GM21528 (cell line): ENCODE data around the gene SH3TC1.
A peak's percentile ranks its signal among the peaks of the same experiment; 100 is the strongest.

ENCODE experiments used
- ATAC-seq: cut with Tn5 transposase; IDR thresholded peaks from one replicate; pipeline ENCODE4 v1.9.1; 2021; ENCODE audit warnings: mild to moderate bottlenecking, moderate library complexity; ENCODE audit not compliant: unreplicated experiment, low FRiP score

SH3TC1 gene

DNA sequence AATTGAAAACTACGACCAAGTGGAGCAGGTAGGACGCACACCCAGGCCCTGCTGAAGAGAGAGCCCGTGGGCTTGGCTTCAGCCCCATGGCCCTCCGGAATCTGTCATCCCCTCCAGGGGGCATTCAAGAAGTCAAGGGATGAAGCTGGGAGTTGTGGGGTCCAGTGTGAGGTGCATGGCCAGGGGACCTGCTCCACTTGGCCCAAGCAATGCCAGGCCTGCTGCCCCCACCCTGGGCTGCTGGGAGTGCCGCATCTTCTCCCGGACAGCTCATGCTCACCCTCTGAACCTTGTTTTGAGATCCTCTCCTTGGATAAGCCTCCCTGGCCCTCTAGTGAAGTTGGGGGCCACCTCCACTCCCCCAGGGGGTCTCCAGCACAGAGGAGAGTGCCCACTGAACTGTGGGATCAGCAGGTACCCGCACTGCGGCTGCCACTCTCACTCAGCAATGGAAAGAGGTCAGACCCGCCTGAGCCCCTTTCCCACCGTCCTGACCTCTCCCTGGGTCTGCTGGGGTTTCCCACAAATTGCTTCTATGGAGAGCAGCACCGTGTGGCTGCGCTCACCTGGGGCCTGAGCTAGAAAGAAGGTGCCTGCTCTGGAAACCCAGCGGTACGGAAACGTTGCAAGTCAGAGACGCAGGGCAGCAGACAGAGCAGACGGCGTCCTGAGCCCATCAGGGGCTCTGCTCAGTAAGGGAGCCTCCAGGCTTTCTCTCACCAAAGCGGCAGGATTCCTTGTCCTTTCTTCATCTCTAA, 35.5 kb upstream of the SH3TC1 start:
- no peak for ATAC-seq

DNA sequence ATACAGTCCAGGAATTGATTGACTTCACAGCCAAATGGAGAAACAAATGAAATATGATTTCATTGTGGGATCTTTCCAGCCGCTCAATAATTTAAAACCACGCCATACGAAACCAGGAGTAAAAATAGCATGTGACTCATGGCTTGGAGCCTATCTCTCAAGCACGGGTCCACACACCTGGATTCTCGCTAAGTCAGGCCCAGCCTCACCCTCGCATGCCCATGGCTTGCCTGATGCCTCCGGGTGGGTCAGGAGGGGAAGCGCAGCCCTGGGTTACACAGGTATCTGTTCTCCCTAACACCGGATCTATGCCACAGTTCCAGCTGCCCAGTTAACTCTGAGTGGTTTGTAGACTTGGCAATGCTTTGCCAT, 34.9 kb upstream of the SH3TC1 start:
- no peak for ATAC-seq

GRCh38 chr4:8164687-8165086, 34.4 kb upstream of the SH3TC1 start:
- no peak for ATAC-seq

DNA sequence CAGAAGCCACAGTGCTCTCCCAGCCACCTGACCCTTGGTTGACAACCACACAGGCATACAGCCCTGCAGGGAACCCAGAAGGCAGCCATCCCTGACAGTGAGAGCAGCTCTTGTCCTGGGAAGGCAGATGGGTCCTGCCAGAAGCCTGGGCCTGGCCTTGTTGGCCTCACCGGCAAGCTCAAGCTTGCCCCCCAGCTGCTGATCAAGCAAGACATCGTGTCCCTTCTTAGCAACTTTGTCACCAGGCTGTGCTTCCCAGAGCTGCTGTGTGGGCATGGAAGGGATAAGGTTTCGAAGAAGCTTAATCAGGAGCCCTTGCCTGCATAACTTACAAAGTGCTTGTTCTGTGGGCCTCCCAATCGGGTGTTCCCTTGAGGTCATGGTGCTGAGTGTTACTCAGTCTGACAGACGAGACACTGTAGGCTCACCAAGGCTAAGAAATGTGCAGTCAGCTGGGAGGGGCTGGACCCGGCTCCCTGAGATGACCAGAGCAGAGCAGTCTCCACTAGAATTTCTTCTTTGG, 33.7 kb upstream of the SH3TC1 start:
- no peak for ATAC-seq

GRCh38 chr4:8167291-8167690, 31.8 kb upstream of the SH3TC1 start:
- no peak for ATAC-seq

DNA sequence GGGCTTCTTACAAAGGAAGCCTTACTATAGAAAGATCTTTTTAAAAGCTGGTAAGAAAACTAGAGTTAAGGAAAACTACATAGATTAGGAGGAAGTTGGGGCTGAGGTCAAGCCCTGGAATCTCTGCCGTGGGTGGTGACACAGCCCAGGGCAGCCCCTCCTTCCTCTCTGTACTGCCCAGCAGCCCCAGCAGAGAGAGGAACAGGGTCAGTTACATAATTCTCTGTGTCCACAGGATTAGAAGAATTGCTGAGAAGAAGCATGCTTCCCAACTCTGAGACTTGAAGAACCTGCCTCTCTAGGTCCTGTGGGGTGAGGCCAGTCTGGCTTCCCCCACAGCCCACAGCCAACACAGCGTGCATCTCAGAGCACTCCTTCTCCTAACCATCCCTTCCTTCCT, 31.3 kb upstream of the SH3TC1 start:
- ATAC-seq, result no peak

DNA sequence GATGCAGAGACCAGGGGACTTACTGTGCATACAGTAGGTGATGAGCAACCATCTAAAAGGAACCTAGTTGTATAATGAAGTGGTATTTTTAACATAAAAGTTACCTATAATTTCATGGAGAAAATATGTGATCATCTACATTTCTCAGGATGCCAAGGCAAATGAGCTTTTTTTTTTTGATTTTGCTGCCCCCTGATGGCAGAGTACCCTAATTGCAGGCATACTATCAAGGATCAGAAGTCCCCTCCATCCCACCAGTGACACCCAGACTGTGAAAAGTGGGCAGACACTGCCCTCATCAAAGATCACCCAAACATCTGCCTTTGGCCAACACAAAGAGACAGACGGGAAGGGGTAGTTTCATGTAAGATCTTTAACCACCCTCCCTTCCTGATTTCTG, 30.9 kb upstream of the SH3TC1 start:
- ATAC-seq, result no peak

- ATAC-seq, result no peak
Measured at GRCh38 chr4:8168832-8169598, 30.1 kb upstream of the SH3TC1 start.

DNA sequence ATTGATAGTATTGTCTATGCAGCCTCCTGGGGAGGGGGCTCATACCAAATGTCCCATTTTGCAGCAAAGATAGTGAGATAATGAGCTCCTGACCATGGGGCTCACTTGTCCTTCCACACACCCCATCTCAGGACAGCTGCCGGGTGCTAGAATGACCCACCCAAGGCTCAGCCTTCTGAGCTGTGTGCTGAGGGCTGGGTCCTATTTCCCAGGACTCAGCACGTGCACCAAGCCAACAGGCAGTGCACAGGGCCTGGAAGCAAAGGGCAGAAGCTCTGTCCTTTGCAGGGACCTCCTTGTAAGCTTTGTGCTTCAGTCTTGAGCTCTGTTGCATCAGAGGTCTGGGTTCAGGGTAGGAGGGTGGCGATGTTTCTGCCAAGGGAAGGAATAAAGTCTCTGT, 29.3 kb upstream of the SH3TC1 start:
- no peak for ATAC-seq

DNA sequence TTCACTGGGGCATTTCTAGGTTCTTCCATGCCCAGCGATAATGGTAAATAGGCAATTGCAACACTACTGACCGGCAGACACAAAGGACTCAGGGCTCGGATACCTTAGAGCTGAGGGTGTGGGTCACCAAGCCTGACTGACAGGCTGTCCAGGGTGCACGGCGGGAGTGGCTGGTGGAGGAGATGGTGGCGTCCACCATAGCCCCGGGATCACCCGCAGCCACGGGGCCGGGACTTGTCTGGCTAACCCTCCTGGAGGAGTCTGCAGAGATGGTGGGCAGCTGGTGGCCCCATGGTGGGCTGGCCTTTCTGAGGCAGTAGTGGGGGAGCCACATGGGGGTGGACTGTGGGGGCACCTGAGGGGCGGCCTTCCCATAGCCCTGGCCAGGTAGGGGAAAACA, 28.7 kb upstream of the SH3TC1 start:
- ATAC-seq, result no peak

- no peak for ATAC-seq
Measured at GRCh38 chr4:8171266-8171665, 27.8 kb upstream of the SH3TC1 start.

- ATAC-seq, result peak; percentile 70
Measured at GRCh38 chr4:8171984-8172924, 26.8 kb upstream of the SH3TC1 start.

DNA sequence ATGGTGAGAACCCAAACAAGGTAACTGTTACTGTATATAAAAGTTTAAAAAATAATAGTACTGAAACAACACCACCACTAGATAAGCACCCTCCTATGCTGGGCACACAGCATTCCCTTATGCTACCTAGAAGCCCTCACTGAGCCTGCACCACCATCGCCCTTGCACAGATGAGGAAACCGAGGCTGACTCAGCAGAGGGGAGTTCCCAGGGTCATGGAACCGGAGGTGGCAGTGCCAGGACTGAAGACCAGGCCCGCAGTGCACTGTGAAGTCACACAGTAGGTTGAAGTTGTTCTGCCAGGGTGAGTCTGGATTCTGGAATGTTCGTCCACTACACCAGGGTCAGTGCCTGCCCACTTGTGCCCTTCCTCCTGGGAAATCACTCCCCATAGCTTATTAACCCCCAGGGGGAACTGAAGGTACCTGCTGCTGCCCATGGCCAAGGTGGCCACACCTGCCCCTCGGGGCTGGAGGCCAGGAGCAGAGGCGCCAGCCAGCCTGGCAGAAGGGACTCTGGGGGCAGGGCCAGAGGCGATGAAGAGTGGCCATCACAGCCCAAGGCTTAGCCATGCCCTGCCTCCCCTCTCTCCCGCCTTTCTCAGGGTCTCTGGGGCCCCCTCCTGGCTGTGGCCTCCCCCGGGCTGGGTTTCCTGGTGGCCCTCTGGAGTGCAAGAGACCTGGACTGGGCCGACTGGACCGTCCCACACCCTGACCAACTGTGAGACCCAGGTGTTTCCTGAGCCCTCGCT, 25.4 kb upstream of the SH3TC1 start:
- ATAC-seq, result no peak

GRCh38 chr4:8174970-8175369, 24.1 kb upstream of the SH3TC1 start:
- ATAC-seq, result no peak

DNA sequence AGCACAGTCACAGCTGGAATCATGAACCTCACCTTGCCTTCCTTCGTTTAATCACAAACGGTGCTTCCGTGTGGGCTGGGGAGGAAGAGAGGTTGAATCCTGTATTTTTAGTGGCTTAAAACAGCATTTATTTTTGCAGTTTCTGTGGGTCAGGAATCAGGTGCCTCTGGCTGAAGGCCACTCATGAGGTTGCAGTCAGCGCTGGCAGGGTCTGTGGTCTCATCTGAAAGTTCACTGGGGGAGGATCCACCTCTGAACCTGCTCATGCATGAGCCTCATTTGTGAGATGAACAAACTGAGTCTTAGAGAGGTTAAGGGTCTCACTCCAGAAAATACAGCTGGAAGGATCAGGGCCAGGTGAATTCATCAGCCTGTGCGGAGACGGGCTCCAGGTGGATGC, 23.4 kb upstream of the SH3TC1 start:
- no peak for ATAC-seq

DNA sequence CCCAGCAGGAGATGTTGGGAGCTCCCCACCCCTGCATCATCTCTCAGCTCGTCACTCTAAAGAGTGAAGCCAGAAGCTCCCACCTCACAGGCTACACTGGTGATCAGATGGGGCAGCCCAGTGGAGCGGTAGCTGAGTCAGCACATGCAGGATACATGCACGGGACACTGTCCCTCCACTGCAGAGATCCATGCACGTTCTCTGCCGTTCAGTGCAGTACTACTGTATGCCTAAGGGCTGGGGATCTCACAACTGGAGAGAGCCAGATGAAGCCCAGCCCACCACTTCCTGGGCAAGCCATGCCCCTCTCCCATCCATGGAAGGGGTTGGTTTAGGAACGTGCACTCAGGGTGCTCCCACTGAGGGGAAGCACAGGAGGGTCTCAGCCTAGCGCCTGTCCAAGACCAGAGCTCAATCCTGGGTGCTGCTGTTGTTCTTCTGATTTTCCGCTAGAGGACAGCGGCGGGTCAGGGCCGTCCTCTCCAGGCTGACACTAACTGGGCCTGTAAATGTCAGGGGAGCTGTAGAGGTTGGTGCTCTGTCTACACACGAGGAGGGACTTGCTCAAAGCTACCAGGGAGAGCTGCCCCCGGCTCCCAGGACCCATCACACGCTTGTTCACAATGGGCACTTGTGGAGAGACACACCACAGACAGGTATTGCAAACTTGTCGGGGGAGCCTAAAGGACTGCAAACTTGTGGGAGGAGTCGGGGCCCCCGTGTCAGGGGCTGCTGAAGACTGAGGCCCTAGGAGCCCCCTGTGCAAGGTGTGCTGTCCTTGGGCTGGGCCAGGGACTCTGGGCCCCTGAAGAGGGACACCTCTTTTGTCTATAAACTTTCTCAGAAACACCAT, 22.3 kb upstream of the SH3TC1 start:
- ATAC-seq, result peak; percentile 54

DNA sequence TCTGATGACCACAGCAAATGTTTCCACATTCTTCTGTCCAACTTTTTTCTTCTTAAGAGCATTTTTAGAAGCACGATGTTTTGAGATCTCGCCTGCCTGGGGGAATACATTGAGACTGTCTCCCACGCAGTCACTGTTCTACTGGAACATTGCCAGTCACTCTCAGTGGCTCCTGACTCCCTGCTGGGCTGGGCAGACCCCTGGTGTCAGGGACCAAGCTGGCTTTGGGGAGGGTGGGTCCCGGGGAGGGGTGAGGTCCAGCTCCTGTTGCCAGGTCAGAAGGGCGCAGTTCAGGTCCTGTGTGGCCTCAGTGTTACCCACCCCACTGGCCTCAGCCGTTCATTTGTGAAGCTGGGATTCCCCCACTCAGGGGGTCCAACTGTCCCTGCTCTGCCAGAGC, 21.5 kb upstream of the SH3TC1 start:
- no peak for ATAC-seq

DNA sequence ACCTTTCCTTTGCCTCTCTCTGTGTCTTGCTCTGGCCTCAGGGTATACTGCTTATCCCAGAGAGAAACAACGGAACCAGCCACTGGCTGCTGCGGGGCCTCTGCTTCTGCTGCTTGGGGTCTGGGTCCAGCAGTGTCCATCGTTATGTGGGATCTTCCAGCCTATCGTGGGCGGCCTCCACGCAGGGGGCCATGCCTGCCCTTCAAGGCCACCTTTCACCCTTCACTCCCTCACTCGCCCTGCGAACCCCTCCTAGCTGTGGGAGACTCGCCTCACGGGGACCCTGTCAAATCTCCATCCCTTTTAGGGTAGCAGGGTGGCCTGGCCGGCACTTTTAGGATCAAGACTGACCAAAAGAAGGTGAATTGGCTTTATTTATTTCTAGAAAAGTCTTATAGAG, 21.1 kb upstream of the SH3TC1 start:
- no peak for ATAC-seq

DNA sequence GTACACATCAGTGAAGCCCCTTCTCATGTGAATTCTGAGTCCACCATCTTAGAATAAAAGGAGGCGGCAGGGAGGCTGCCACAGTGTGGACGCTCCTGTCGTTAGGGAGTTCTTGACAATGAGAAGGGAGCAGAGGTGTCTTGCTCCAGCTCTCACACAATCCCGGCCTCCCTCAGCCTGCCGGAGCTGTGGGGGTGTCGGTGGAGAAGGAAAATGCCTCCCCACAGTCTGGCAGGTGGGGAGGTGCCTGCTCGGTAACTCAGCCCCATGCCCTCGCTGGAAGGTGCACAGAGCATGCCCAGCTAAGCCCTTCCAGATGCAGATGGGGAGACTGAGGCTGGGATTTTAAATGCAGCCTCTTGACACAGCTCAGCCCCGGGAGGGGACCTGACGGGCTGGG, 20.0 kb upstream of the SH3TC1 start:
- ATAC-seq, result no peak
